ENCODE results near the gene GMDS.
A peak's percentile ranks its signal among the peaks of the same experiment; 100 is the strongest.

The GMDS gene

GRCh38 chr6:1602049-1602713, 643.2 kb downstream of the GMDS start:
- WGBS, 2 experiments (ENCODE audit: insufficient coverage in 2 of 2) = 95 to 96% methylated on average over 8 of the region's 10 CpGs
- Histone ChIP-seq H3K9me3 (ENCODE audit: control insufficient read depth, low read length) (no peaks in the 10 kb centered on the region), H3K4me1 (ENCODE audit: control insufficient read depth, insufficient read depth, low read length, poor library complexity, severe bottlenecking) (peaks cover 15% of the 10 kb centered on the region), H3K36me3 (ENCODE audit: control insufficient read depth, insufficient read depth, low read length) (no peaks in the 10 kb centered on the region), H3K27ac (ENCODE audit: low read depth, low read length, severe bottlenecking) (no peak overlapping the region), H3K4me3 (ENCODE audit: extremely low read depth, insufficient read depth, low read length, poor library complexity, severe bottlenecking) (no peak overlapping the region)

- Histone ChIP-seq H3K9me3 (ENCODE audit: control insufficient read depth, low read length) (no peaks in the 10 kb centered on the region), H3K4me3 (ENCODE audit: extremely low read depth, insufficient read depth, low read length, poor library complexity, severe bottlenecking) (no peak overlapping the region), H3K4me1 (ENCODE audit: control insufficient read depth, insufficient read depth, low read length, poor library complexity, severe bottlenecking) (peaks cover 7% of the 10 kb centered on the region), H3K27ac (ENCODE audit: low read depth, low read length, severe bottlenecking) (no peak overlapping the region), H3K36me3 (ENCODE audit: control insufficient read depth, insufficient read depth, low read length) (no peaks in the 10 kb centered on the region)
- WGBS, 2 experiments (ENCODE audit: insufficient coverage in 2 of 2) = 93 to 97% methylated on average over 31 to 49 of the region's 60 CpGs
Observed at GRCh38 chr6:1601158-1602048, 644.0 kb downstream of the GMDS start.

- H3K36me3 ChIP-seq (ENCODE audit: control insufficient read depth, insufficient read depth, low read length) = no peaks in the 10 kb centered on the region
- H3K4me3 ChIP-seq (ENCODE audit: extremely low read depth, insufficient read depth, low read length, poor library complexity, severe bottlenecking) = no peak overlapping the region
- no peaks in the 10 kb centered on the region for H3K9me3 ChIP-seq (ENCODE audit: control insufficient read depth, low read length)
- H3K4me1 ChIP-seq (ENCODE audit: control insufficient read depth, insufficient read depth, low read length, poor library complexity, severe bottlenecking) = peaks cover 7% of the 10 kb centered on the region
- no peak overlapping the region for H3K27ac ChIP-seq (ENCODE audit: low read depth, low read length, severe bottlenecking)
- 86 to 89% methylated on average over 8 to 15 of the region's 15 CpGs for WGBS, 2 experiments (ENCODE audit: insufficient coverage in 2 of 2)
Observed at GRCh38 chr6:1600764-1601157, 644.6 kb downstream of the GMDS start.

- H3K9me3 ChIP-seq (ENCODE audit: control insufficient read depth, low read length) = no peaks in the 10 kb centered on the region
- 82% methylated on average over 1 of the region's 3 CpGs; no CpG with 5 or more reads in 1 of the 2 experiments for WGBS, 2 experiments (ENCODE audit: insufficient coverage in 2 of 2)
Observed at GRCh38 chr6:1600063-1600763, 645.2 kb downstream of the GMDS start.

GRCh38 chr6:1599469-1599868, 645.9 kb downstream of the GMDS start:
- Histone ChIP-seq H3K27ac (ENCODE audit: low read depth, low read length, severe bottlenecking) (no peak overlapping the region), H3K4me1 (ENCODE audit: control insufficient read depth, insufficient read depth, low read length, poor library complexity, severe bottlenecking) (no peaks in the 10 kb centered on the region), H3K36me3 (ENCODE audit: control insufficient read depth, insufficient read depth, low read length) (no peaks in the 10 kb centered on the region), H3K9me3 (ENCODE audit: control insufficient read depth, low read length) (no peaks in the 10 kb centered on the region), H3K4me3 (ENCODE audit: extremely low read depth, insufficient read depth, low read length, poor library complexity, severe bottlenecking) (no peak overlapping the region)
- 83 to 90% methylated on average over 8 to 10 of the region's 10 CpGs for WGBS, 2 experiments (ENCODE audit: insufficient coverage in 2 of 2)

More at GRCh38 chr6:1600063-1600763, 645.2 kb downstream of the GMDS start:
- Histone ChIP-seq H3K27ac (ENCODE audit: low read depth, low read length, severe bottlenecking) (no peak overlapping the region), H3K4me1 (ENCODE audit: control insufficient read depth, insufficient read depth, low read length, poor library complexity, severe bottlenecking) (peaks cover 6% of the 10 kb centered on the region), H3K4me3 (ENCODE audit: extremely low read depth, insufficient read depth, low read length, poor library complexity, severe bottlenecking) (no peak overlapping the region), H3K36me3 (ENCODE audit: control insufficient read depth, insufficient read depth, low read length) (no peaks in the 10 kb centered on the region)

GRCh38 chr6:1598886-1599285, 646.5 kb downstream of the GMDS start:
- WGBS, 2 experiments (ENCODE audit: insufficient coverage in 2 of 2) = 86 to 94% methylated on average over 14 to 20 of the region's 24 CpGs
- Histone ChIP-seq H3K4me1 (ENCODE audit: control insufficient read depth, insufficient read depth, low read length, poor library complexity, severe bottlenecking) (no peaks in the 10 kb centered on the region), H3K36me3 (ENCODE audit: control insufficient read depth, insufficient read depth, low read length) (no peaks in the 10 kb centered on the region), H3K4me3 (ENCODE audit: extremely low read depth, insufficient read depth, low read length, poor library complexity, severe bottlenecking) (no peak overlapping the region), H3K27ac (ENCODE audit: low read depth, low read length, severe bottlenecking) (no peak overlapping the region), H3K9me3 (ENCODE audit: control insufficient read depth, low read length) (no peaks in the 10 kb centered on the region)

- Histone ChIP-seq H3K4me3 (ENCODE audit: extremely low read depth, insufficient read depth, low read length, poor library complexity, severe bottlenecking) (no peak overlapping the region), H3K27ac (ENCODE audit: low read depth, low read length, severe bottlenecking) (no peak overlapping the region), H3K36me3 (ENCODE audit: control insufficient read depth, insufficient read depth, low read length) (no peaks in the 10 kb centered on the region), H3K9me3 (ENCODE audit: control insufficient read depth, low read length) (no peaks in the 10 kb centered on the region), H3K4me1 (ENCODE audit: control insufficient read depth, insufficient read depth, low read length, poor library complexity, severe bottlenecking) (no peaks in the 10 kb centered on the region)
- 89 to 91% methylated on average over 5 to 8 of the region's 10 CpGs for WGBS, 2 experiments (ENCODE audit: insufficient coverage in 2 of 2)
Observed at GRCh38 chr6:1598433-1598832, 647.0 kb downstream of the GMDS start.

- WGBS, 2 experiments (ENCODE audit: insufficient coverage in 2 of 2) = 77% methylated on average over 3 of the region's 5 CpGs
- no peaks in the 10 kb centered on the region for H3K9me3 ChIP-seq (ENCODE audit: control insufficient read depth, low read length)
Observed at GRCh38 chr6:1597924-1598323, 647.5 kb downstream of the GMDS start.

GRCh38 chr6:1597121-1597744, 648.2 kb downstream of the GMDS start:
- peak overlapping the region; percentile 64 for H3K27ac ChIP-seq (ENCODE audit: low read depth, low read length, severe bottlenecking)
- no peaks in the 10 kb centered on the region for H3K4me1 ChIP-seq (ENCODE audit: control insufficient read depth, insufficient read depth, low read length, poor library complexity, severe bottlenecking)
- no peaks in the 10 kb centered on the region for H3K9me3 ChIP-seq (ENCODE audit: control insufficient read depth, low read length)
- H3K4me3 ChIP-seq (ENCODE audit: extremely low read depth, insufficient read depth, low read length, poor library complexity, severe bottlenecking) = no peak overlapping the region
- WGBS, 2 experiments (ENCODE audit: insufficient coverage in 2 of 2) = 0 to 29% methylated on average over 1 to 3 of the region's 8 CpGs
- no peaks in the 10 kb centered on the region for H3K36me3 ChIP-seq (ENCODE audit: control insufficient read depth, insufficient read depth, low read length)

More at GRCh38 chr6:1597924-1598323, 647.5 kb downstream of the GMDS start:
- H3K36me3 ChIP-seq (ENCODE audit: control insufficient read depth, insufficient read depth, low read length) = no peaks in the 10 kb centered on the region
- H3K27ac ChIP-seq (ENCODE audit: low read depth, low read length, severe bottlenecking) = no peak overlapping the region
- H3K4me1 ChIP-seq (ENCODE audit: control insufficient read depth, insufficient read depth, low read length, poor library complexity, severe bottlenecking) = no peaks in the 10 kb centered on the region
- no peak overlapping the region for H3K4me3 ChIP-seq (ENCODE audit: extremely low read depth, insufficient read depth, low read length, poor library complexity, severe bottlenecking)

- H3K27ac ChIP-seq (ENCODE audit: low read depth, low read length, severe bottlenecking) = peak overlapping the region; percentile 64
- no peaks in the 10 kb centered on the region for H3K9me3 ChIP-seq (ENCODE audit: control insufficient read depth, low read length)
- H3K4me1 ChIP-seq (ENCODE audit: control insufficient read depth, insufficient read depth, low read length, poor library complexity, severe bottlenecking) = no peaks in the 10 kb centered on the region
- H3K4me3 ChIP-seq (ENCODE audit: extremely low read depth, insufficient read depth, low read length, poor library complexity, severe bottlenecking) = no peak overlapping the region
- H3K36me3 ChIP-seq (ENCODE audit: control insufficient read depth, insufficient read depth, low read length) = no peaks in the 10 kb centered on the region
- WGBS, 2 experiments (ENCODE audit: insufficient coverage in 2 of 2) = 30 to 33% methylated on average over 19 of the region's 25 CpGs
Observed at GRCh38 chr6:1596088-1596852, 649.1 kb downstream of the GMDS start.
